ENCODE results near the gene BOLA1. TPM values are rescaled to one million over a fixed set of nuclear protein-coding genes. Genes with fewer than 3 reads are reported as not detected.

BOLA1 gene
- polyA plus RNA-seq, 1 donor from 2014 or later, result 26.3 TPM

- Histone ChIP-seq H3K4me2 (ENCODE audit: low read length) (peak overlapping the region; percentile 74), H3K9me2 (ENCODE audit: insufficient read depth, low read length) (no peaks in the 10 kb centered on the region), H3K27me3 (ENCODE audit: insufficient read depth, low read depth, low read length) (no peaks in the 10 kb centered on the region), H4K20me1 (ENCODE audit: insufficient read depth) (no peaks in the 10 kb centered on the region), H2AFZ (ENCODE audit: low read depth, low read length) (no peak overlapping the region), H3F3A (ENCODE audit: insufficient read depth, low read length, poor library complexity, severe bottlenecking) (peaks cover 9% of the 10 kb centered on the region), H3K27ac (ENCODE audit: low read length) (peak overlapping the region; percentile 97), H3K4me3 (ENCODE audit: low read length) (peak overlapping the region; percentile 82), H3K36me3 (ENCODE audit: insufficient read depth, low read length) (no peaks in the 10 kb centered on the region), H3K9me3 (ENCODE audit: low read length) (no peaks in the 10 kb centered on the region), H3K79me2 (replicated peaks; ENCODE audit: insufficient read depth, low read length) (peaks cover 32% of the 10 kb centered on the region), H3K9ac (ENCODE audit: low read length) (peak overlapping the region; percentile 93)
- peak; percentile 95 for TF ChIP-seq TAF1 (IDR thresholded peaks at IDR 0.05; ENCODE audit: low read depth)
- no peak for TF ChIP-seq CTCF (IDR thresholded peaks at IDR 0.05; ENCODE audit: poor library complexity, severe bottlenecking)
- TF ChIP-seq EP300 (conservative IDR thresholded peaks at IDR 0.05; ENCODE audit: poor library complexity, severe bottlenecking), result peak; percentile 42
- peak; percentile 94 for TF ChIP-seq REST (IDR thresholded peaks at IDR 0.05; ENCODE audit: borderline replicate concordance)
- peak; percentile 99 for TF ChIP-seq POLR2AphosphoS5 (IDR thresholded peaks at IDR 0.05)
- TF ChIP-seq RAD21 (conservative IDR thresholded peaks at IDR 0.05), result no peak
- no peak for TF ChIP-seq EZH2 (IDR thresholded peaks at IDR 0.05; ENCODE audit: borderline replicate concordance, insufficient read depth, low read length, poor library complexity, severe bottlenecking)
Measured at GRCh38 chr1:149887456-149888246, 11.7 kb upstream of the BOLA1 start.

- H3K9me3 ChIP-seq (ENCODE audit: low read length), result no peaks in the 10 kb centered on the region
- H3K9ac ChIP-seq (ENCODE audit: low read length), result peak overlapping the region; percentile 93
- peaks cover 9% of the 10 kb centered on the region for H3F3A ChIP-seq (ENCODE audit: insufficient read depth, low read length, poor library complexity, severe bottlenecking)
- peaks cover 24% of the 10 kb centered on the region for H3K79me2 ChIP-seq (replicated peaks; ENCODE audit: insufficient read depth, low read length)
- TF ChIP-seq SMC3 (conservative IDR thresholded peaks at IDR 0.05; ENCODE audit: poor library complexity) (peak; percentile 79), CTCF (IDR thresholded peaks at IDR 0.05; ENCODE audit: poor library complexity, severe bottlenecking) (peak; percentile 85), MXI1 (conservative IDR thresholded peaks at IDR 0.05; ENCODE audit: poor library complexity, severe bottlenecking) (peak; percentile 61), EP300 (conservative IDR thresholded peaks at IDR 0.05; ENCODE audit: poor library complexity, severe bottlenecking) (peak; percentile 30), REST (IDR thresholded peaks at IDR 0.05; ENCODE audit: borderline replicate concordance) (no peak), TAF1 (IDR thresholded peaks at IDR 0.05; ENCODE audit: low read depth) (no peak), EZH2 (IDR thresholded peaks at IDR 0.05; ENCODE audit: borderline replicate concordance, insufficient read depth, low read length, poor library complexity, severe bottlenecking) (no peak), RAD21 (conservative IDR thresholded peaks at IDR 0.05) (peak; percentile 65), POLR2AphosphoS5 (IDR thresholded peaks at IDR 0.05) (peak; percentile 41)
- peak overlapping the region; percentile 57 for H2AFZ ChIP-seq (ENCODE audit: low read depth, low read length)
- H3K9me2 ChIP-seq (ENCODE audit: insufficient read depth, low read length), result no peaks in the 10 kb centered on the region
- peak overlapping the region; percentile 71 for H3K4me2 ChIP-seq (ENCODE audit: low read length)
- peak overlapping the region; percentile 82 for H3K4me3 ChIP-seq (ENCODE audit: low read length)
- H3K36me3 ChIP-seq (ENCODE audit: insufficient read depth, low read length), result no peaks in the 10 kb centered on the region
- H3K27me3 ChIP-seq (ENCODE audit: insufficient read depth, low read depth, low read length), result no peaks in the 10 kb centered on the region
- peak overlapping the region; percentile 97 for H3K27ac ChIP-seq (ENCODE audit: low read length)
- no peaks in the 10 kb centered on the region for H4K20me1 ChIP-seq (ENCODE audit: insufficient read depth)
Measured at GRCh38 chr1:149888247-149888998, 10.9 kb upstream of the BOLA1 start.

Measured in neural cell (in vitro differentiated cells).